OCI-LY1 (cell line): Measurements from ENCODE around the gene DNAH7.

Experiments
- H2AFZ ChIP-seq: fragments of 200-600 bp; sonication (generic), shearing (Covaris generic); 2 replicates; pipeline ENCODE4 v1.6.0; 2014; ENCODE audit warnings: antibody characterized with exemption, mild to moderate bottlenecking, low read length
- H3F3A ChIP-seq: fragments of 200-600 bp; sonication (generic), shearing (Covaris generic); 2 replicates; pipeline ENCODE4 v1.6.0; 2014; ENCODE audit warnings: mild to moderate bottlenecking, antibody characterized with exemption, low read length, moderate library complexity; ENCODE audit not compliant: insufficient read depth
- H3K27ac ChIP-seq: fragments of 200-600 bp; sonication (generic); 2 replicates; pipeline ENCODE4 v1.5.1; 2014; ENCODE audit warnings: low read length, mixed run types, mild to moderate bottlenecking, low read depth; ENCODE audit not compliant: poor library complexity, severe bottlenecking
- H3K27me3 ChIP-seq: fragments of 200-600 bp; sonication (generic); 2 replicates; pipeline ENCODE4 v1.6.0; 2014; ENCODE audit warnings: antibody characterized with exemption, mild to moderate bottlenecking, low read length, moderate library complexity; ENCODE audit not compliant: insufficient read depth
- H3K36me3 ChIP-seq: fragments of 200-600 bp; sonication (generic); 2 replicates; pipeline ENCODE4 v1.6.1; 2014; ENCODE audit warnings: mild to moderate bottlenecking, antibody characterized with exemption, low read length, moderate library complexity, mixed read lengths; ENCODE audit not compliant: insufficient read depth
- H3K4me1 ChIP-seq: fragments of 200-600 bp; sonication (generic); 2 replicates; pipeline ENCODE4 v1.5.1; 2014; ENCODE audit warnings: mild to moderate bottlenecking, low read length, moderate library complexity; ENCODE audit not compliant: insufficient read depth, severe bottlenecking
- H3K4me2 ChIP-seq: fragments of 200-600 bp; sonication (generic), shearing (Covaris generic); 2 replicates; pipeline ENCODE4 v1.6.1; 2014; ENCODE audit warnings: low read length
- H3K4me3 ChIP-seq: fragments of 200-600 bp; sonication (generic); 2 replicates; pipeline ENCODE4 v1.5.1; 2014; ENCODE audit warnings: low read length, low read depth, mild to moderate bottlenecking, mixed read lengths; ENCODE audit not compliant: poor library complexity, severe bottlenecking
- H3K79me2 ChIP-seq: fragments of 200-600 bp; shearing (Covaris generic); 2 replicates; pipeline ENCODE4 v1.6.1; 2016; ENCODE audit warnings: mixed run types, low read length, mixed read lengths; ENCODE audit not compliant: insufficient read depth
- H3K9ac ChIP-seq: fragments of 200-600 bp; sonication (generic), shearing (Covaris generic); 2 replicates; pipeline ENCODE4 v1.6.1; 2014; ENCODE audit warnings: mild to moderate bottlenecking, low read length, mixed read lengths
- H3K9me2 ChIP-seq: fragments of 200-600 bp; sonication (generic), shearing (Covaris generic); 2 replicates; pipeline ENCODE4 v1.6.1; 2014; ENCODE audit warnings: low read depth, mild to moderate bottlenecking, low read length, mixed read lengths
- H3K9me3 ChIP-seq: fragments of 200-600 bp; shearing (Covaris generic); 2 replicates; pipeline ENCODE4 v1.6.1; 2014; ENCODE audit warnings: low read length, mixed read lengths
- H4K20me1 ChIP-seq: fragments of 200-600 bp; sonication (generic), shearing (Covaris generic); 2 replicates; pipeline ENCODE4 v1.6.0; 2016; ENCODE audit warnings: mild to moderate bottlenecking, low read length; ENCODE audit not compliant: insufficient read depth
- EZH2 ChIP-seq: fragments of 200-600 bp; sonication (generic), shearing (Covaris generic); IDR thresholded peaks from 2 replicates; pipeline ENCODE4 v1.8.0; 2017; ENCODE audit warnings: borderline replicate concordance, mixed run types, mild to moderate bottlenecking, antibody characterized with exemption, low read length, moderate library complexity, mixed read lengths
- TF ChIP-seq, protein P1 (sequence below): fragments of 200-600 bp; sonication (generic), shearing (Covaris generic); IDR thresholded peaks from 2 replicates; pipeline ENCODE4 v1.5.1; 2017; ENCODE audit warnings: mild to moderate bottlenecking, antibody characterized with exemption, low read length, moderate library complexity, mixed read lengths

The DNAH7 gene

DNA sequence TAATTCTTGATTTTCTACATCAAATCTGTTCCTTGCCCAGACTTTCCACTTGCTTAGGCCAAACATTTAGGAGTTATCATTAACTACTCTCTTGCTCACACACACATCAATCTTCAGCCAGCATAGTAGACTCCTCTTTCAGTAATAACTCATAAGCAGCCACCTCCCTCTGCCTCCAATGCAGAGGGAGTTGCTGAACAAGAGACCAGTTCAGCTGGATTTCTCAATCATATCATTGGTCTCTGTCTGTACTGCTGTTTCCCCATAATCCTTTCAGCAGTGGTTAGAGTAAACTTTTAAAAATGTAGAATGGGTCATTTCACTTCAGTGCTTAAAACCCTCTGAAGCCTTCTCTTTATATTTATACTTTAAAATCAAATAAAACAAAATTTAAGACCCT is 298.7 kb downstream of the DNAH7 start:
- Histone ChIP-seq H3K9ac (no peak overlapping the region), H2AFZ (no peak overlapping the region), H3K36me3 (no peaks in the 10 kb centered on the region), H3K9me2 (no peaks in the 10 kb centered on the region), H3K79me2 (no peaks in the 10 kb centered on the region), H3K27me3 (no peaks in the 10 kb centered on the region), H3K4me1 (no peaks in the 10 kb centered on the region), H3K4me2 (no peak overlapping the region), H3F3A (no peaks in the 10 kb centered on the region), H3K9me3 (no peaks in the 10 kb centered on the region), H3K27ac (no peak overlapping the region), H3K4me3 (no peak overlapping the region), H4K20me1 (no peaks in the 10 kb centered on the region)
- TF ChIP-seq EZH2: no peak
- TF ChIP-seq, protein P1, sequence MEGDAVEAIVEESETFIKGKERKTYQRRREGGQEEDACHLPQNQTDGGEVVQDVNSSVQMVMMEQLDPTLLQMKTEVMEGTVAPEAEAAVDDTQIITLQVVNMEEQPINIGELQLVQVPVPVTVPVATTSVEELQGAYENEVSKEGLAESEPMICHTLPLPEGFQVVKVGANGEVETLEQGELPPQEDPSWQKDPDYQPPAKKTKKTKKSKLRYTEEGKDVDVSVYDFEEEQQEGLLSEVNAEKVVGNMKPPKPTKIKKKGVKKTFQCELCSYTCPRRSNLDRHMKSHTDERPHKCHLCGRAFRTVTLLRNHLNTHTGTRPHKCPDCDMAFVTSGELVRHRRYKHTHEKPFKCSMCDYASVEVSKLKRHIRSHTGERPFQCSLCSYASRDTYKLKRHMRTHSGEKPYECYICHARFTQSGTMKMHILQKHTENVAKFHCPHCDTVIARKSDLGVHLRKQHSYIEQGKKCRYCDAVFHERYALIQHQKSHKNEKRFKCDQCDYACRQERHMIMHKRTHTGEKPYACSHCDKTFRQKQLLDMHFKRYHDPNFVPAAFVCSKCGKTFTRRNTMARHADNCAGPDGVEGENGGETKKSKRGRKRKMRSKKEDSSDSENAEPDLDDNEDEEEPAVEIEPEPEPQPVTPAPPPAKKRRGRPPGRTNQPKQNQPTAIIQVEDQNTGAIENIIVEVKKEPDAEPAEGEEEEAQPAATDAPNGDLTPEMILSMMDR: no peak

DNA sequence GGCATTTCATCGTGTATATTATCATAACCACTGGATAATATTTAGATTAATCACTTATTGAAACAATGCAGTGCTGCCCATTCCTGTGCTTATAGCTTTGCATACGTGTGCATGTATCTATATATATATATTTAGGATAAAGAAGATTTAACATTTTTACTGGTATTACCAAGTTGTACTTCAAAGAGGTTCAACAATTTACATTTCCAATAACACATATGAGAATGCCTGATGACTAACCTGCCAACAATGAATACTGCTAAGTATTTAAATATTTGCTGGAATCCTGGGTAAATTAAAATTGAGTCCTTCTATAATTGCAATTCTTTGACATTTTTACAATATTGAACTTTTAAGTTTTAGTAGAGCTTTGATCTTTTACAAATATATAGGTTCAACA is 300.2 kb downstream of the DNAH7 start:
- no peaks in the 10 kb centered on the region for H3K9me2 ChIP-seq

DNA sequence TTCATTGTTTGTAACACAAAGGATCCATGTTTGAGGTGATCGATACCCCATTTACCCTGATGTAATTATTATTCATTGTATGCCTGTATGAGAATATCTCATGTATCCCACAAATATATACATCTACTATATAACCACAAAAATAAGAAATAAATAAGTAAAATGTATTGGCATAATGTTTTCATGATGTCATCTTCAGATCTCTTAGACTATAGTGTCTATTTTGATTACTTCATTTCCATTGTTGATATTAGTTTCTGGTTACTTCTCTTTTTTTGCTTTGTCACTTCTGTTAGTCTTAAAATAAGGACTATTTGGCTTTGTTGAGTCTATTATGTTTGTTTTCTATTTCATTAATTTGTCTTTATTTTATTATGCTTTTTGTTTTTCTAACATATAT is 301.9 kb downstream of the DNAH7 start:
- no peaks in the 10 kb centered on the region for H3K9me2 ChIP-seq
- no peak overlapping the region for H3K27ac ChIP-seq
- no peak overlapping the region for H3K4me3 ChIP-seq
- TF ChIP-seq EZH2: no peak
- TF ChIP-seq, protein P1: no peak
- no peaks in the 10 kb centered on the region for H3F3A ChIP-seq
- H3K9me3 ChIP-seq: no peaks in the 10 kb centered on the region
- no peaks in the 10 kb centered on the region for H3K79me2 ChIP-seq
- H3K4me1 ChIP-seq: no peaks in the 10 kb centered on the region
- H4K20me1 ChIP-seq: no peaks in the 10 kb centered on the region
- no peaks in the 10 kb centered on the region for H3K36me3 ChIP-seq
- no peak overlapping the region for H3K9ac ChIP-seq
- no peak overlapping the region for H3K4me2 ChIP-seq
- no peak overlapping the region for H2AFZ ChIP-seq
- H3K27me3 ChIP-seq: no peaks in the 10 kb centered on the region

More for the DNA sequence above, 300.2 kb downstream of the DNAH7 start:
- no peaks in the 10 kb centered on the region for H3K79me2 ChIP-seq
- no peak overlapping the region for H3K4me2 ChIP-seq
- H3K9me3 ChIP-seq: no peaks in the 10 kb centered on the region
- no peaks in the 10 kb centered on the region for H3F3A ChIP-seq
- H3K9ac ChIP-seq: no peak overlapping the region
- no peak overlapping the region for H3K4me3 ChIP-seq
- H3K36me3 ChIP-seq: no peaks in the 10 kb centered on the region
- H4K20me1 ChIP-seq: no peaks in the 10 kb centered on the region
- H2AFZ ChIP-seq: no peak overlapping the region
- H3K4me1 ChIP-seq: no peaks in the 10 kb centered on the region
- H3K27ac ChIP-seq: no peak overlapping the region
- H3K27me3 ChIP-seq: no peaks in the 10 kb centered on the region
- TF ChIP-seq, protein P1: no peak
- no peak for TF ChIP-seq EZH2
